ENCODE data around the gene CCDC92. TPM values are rescaled to one million over a fixed set of nuclear protein-coding genes. Genes with fewer than 3 reads are reported as not detected.

CCDC92 gene
- total and polyA plus RNA-seq, 10 of the 15 experiments (the other 5 are each of a cell fraction or from before 2014, with no cell fraction given) = 0.53 to 11.8 (median 4.2) TPM

DNA sequence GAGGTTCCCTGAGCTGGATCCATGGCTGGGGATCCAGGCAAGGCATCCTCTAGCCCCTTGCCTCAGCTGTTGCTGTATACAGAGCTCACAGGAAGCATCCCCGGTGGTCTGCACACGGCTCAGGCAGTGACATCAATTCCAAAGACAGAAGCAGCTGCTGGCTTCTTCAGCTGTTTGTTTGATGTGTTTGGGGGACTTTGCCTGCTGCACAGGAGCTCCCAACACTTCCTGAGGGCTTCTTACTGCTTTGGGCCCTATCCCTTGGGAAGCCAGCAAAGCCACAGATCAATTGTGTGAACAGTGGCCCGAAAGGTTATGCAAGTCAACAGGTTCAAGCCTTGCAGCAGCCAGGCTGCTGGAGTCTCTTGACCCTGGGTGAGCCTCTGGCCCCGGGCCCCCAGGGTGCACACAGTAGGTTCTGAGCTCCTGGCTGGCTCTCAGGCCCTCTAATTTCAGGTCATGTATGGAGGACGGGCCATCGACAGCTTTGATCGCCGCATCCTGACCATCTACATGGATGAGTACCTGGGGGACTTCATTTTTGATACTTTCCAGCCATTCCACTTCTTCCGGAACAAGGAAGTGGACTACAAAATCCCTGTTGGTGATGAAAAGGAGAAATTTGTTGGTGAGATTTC lies 42.6 kb downstream of the CCDC92 start:
- no peak for FAIRE-seq
- 46% methylated on average over 9 of the region's 9 CpGs for WGBS (ENCODE audit: insufficient coverage, insufficient replicate concordance, low lambda C conversion rate, missing lambda C conversion rate)
- no peaks in the 10 kb centered on the region for H3K36me3 ChIP-seq (ENCODE audit: control insufficient read depth in 2 of 2, insufficient read depth in 2 of 2, low read length in 1 of 2)
- H4K20me1 ChIP-seq (ENCODE audit: control insufficient read depth, insufficient read depth) = no peaks in the 10 kb centered on the region
- no peak overlapping the region for H3K9ac ChIP-seq (ENCODE audit: control insufficient read depth, insufficient read depth, low read length)
- SMC1A ChIA-PET (ENCODE audit: uncharacterized antibody, unreplicated experiment) = interaction anchor here (0.9 kb wide), 2 partner anchors 12 to 24 kb away, joined by 3 to 4 read pairs; no protein-coding TSS in a partner anchor
- no peaks in the 10 kb centered on the region for H3K9me3 ChIP-seq (replicated peaks; ENCODE audit: control insufficient read depth, insufficient read depth, low read length)
- H3K79me2 ChIP-seq (ENCODE audit: control insufficient read depth, insufficient read depth, low read length) = no peaks in the 10 kb centered on the region
- no peak for ATAC-seq
- no peak for DNase-seq (ENCODE audit: low read depth, low spot score)
- in situ Hi-C loops (cut with MboI) (no loop called here), intact Hi-C loops (cut with micrococcal nuclease; ENCODE audit: unreplicated experiment) (no loop called here)
- H3K27me3 ChIP-seq (replicated peaks in 1 of 2; ENCODE audit: control insufficient read depth in 2 of 2, insufficient read depth in 2 of 2, low read length in 1 of 2) = peaks cover 0 to 1% of the 10 kb centered on the region in 2 experiments; a peak in 3 of 4 replicates
- POLR2A ChIA-PET = no interaction called here
- no peak overlapping the region for H2AFZ ChIP-seq (ENCODE audit: control insufficient read depth, low read depth, low read length)
- no peaks in the 10 kb centered on the region for H3K4me1 ChIP-seq (ENCODE audit: control insufficient read depth, insufficient read depth, low read length)
- H3K4me2 ChIP-seq (ENCODE audit: control insufficient read depth, insufficient read depth) = no peak overlapping the region
- no peak overlapping the region for H3K4me3 ChIP-seq
- RAD21 ChIA-PET (ENCODE audit: unreplicated experiment) = no interaction called here
- CTCF ChIA-PET = interaction anchor here (0.5 to 1.5 kb wide), 3 partner anchors 9 to 1114 kb away, joined by 3 to 5 read pairs (median 3); no protein-coding TSS in a partner anchor
- BruUV-seq (replicated peaks) = no TSS peak
- TF ChIP-seq, protein P1, sequence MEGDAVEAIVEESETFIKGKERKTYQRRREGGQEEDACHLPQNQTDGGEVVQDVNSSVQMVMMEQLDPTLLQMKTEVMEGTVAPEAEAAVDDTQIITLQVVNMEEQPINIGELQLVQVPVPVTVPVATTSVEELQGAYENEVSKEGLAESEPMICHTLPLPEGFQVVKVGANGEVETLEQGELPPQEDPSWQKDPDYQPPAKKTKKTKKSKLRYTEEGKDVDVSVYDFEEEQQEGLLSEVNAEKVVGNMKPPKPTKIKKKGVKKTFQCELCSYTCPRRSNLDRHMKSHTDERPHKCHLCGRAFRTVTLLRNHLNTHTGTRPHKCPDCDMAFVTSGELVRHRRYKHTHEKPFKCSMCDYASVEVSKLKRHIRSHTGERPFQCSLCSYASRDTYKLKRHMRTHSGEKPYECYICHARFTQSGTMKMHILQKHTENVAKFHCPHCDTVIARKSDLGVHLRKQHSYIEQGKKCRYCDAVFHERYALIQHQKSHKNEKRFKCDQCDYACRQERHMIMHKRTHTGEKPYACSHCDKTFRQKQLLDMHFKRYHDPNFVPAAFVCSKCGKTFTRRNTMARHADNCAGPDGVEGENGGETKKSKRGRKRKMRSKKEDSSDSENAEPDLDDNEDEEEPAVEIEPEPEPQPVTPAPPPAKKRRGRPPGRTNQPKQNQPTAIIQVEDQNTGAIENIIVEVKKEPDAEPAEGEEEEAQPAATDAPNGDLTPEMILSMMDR (IDR thresholded peaks at IDR 0.05 in 2 of 3, conservative IDR thresholded peaks at IDR 0.05 in 1 of 3; ENCODE audit: control insufficient read depth in 2 of 3, extremely low read depth in 1 of 3, insufficient read depth in 1 of 3, low read depth in 3 of 3, low read length in 3 of 3) = no peak
- TF ChIP-seq MTA3 (IDR thresholded peaks at IDR 0.05; ENCODE audit: borderline replicate concordance, low read length) (no peak), RFX5 (IDR thresholded peaks at IDR 0.05; ENCODE audit: low read depth, low read length) (no peak), HCFC1 (IDR thresholded peaks at IDR 0.05; ENCODE audit: low read length) (no peak), ZNF274 (IDR thresholded peaks at IDR 0.05; ENCODE audit: insufficient read depth, insufficient read length) (no peak), SUZ12 (IDR thresholded peaks at IDR 0.05; ENCODE audit: unreplicated experiment) (no peak), FOXM1 (IDR thresholded peaks at IDR 0.05; ENCODE audit: low read depth, low read length) (no peak), CREB1 (IDR thresholded peaks at IDR 0.05; ENCODE audit: low read depth) (no peak), ZNF622 (IDR thresholded peaks at IDR 0.05) (no peak), SMC3 (IDR thresholded peaks at IDR 0.05; ENCODE audit: borderline replicate concordance, low read length) (no peak), ZNF207 (IDR thresholded peaks at IDR 0.05; ENCODE audit: borderline replicate concordance) (no peak), ZNF24 (IDR thresholded peaks at IDR 0.05) (no peak), ZNF384 (IDR thresholded peaks at IDR 0.05; ENCODE audit: borderline replicate concordance, low read depth, low read length) (no peak), CBFB (IDR thresholded peaks at IDR 0.05; ENCODE audit: low read depth) (no peak), SMARCA5 (IDR thresholded peaks at IDR 0.05) (no peak), EED (IDR thresholded peaks at IDR 0.05; ENCODE audit: low read depth) (no peak), GABPA (IDR thresholded peaks at IDR 0.05; ENCODE audit: low read depth) (no peak)
- TF ChIP-seq, protein P2, sequence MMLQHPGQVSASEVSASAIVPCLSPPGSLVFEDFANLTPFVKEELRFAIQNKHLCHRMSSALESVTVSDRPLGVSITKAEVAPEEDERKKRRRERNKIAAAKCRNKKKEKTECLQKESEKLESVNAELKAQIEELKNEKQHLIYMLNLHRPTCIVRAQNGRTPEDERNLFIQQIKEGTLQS (IDR thresholded peaks at IDR 0.05; ENCODE audit: borderline replicate concordance, extremely low read depth, low read depth, low read length) = no peak
- no peak overlapping the region for H3K27ac ChIP-seq (ENCODE audit: control insufficient read depth, insufficient read depth)

Data from GM12878 (cell line).